Brain microvascular endothelial cell (primary cell): Measurements from ENCODE around the gene APBA2.
A peak's percentile ranks its signal among the peaks of the same experiment; 100 is the strongest.
"Not testable (repeated sequence)": the region's sequence is repeated elsewhere in the genome, so short reads cannot be mapped to it uniquely, and the experiment has no call there.

ENCODE experiments used
- DNase-seq: peaks from one replicate; pipeline ENCODE4 v3.0.0-alpha.2; 2020
- H3K27ac ChIP-seq: fragments of 250-450 bp; sonication (Bioruptor Pico); 2 replicates; pipeline ENCODE4 v1.5.1; 2020; ENCODE audit warnings: mild to moderate bottlenecking, moderate library complexity
- H3K27me3 ChIP-seq: fragments of 250-450 bp; sonication (Bioruptor Pico); replicated peaks from 2 replicates; pipeline ENCODE4 v1.5.1; 2020; ENCODE audit warnings: mild to moderate bottlenecking
- H3K36me3 ChIP-seq: fragments of 250-450 bp; sonication (Bioruptor Pico); replicated peaks from 2 replicates; pipeline ENCODE4 v1.5.1; 2020; ENCODE audit warnings: mild to moderate bottlenecking
- H3K4me3 ChIP-seq: 2 replicates; pipeline ENCODE4 v1.5.1; 2011; ENCODE audit warnings: low read depth, mild to moderate bottlenecking, control low read depth, low read length, moderate library complexity
- in situ Hi-C: cut with HindIII; loops from 2 replicates; pipeline ENCODE4 v1.10.0; 2017; ENCODE audit warnings: low sequenced_read_pairs, low pct_ligation_motif_present
- TF ChIP-seq, protein P1 (sequence below): IDR thresholded peaks from 2 replicates; pipeline ENCODE4 v1.5.1; 2011; ENCODE audit warnings: low read depth, mild to moderate bottlenecking, moderate library complexity, low read length, control low read depth, inconsistent platforms; ENCODE audit errors: missing control alignments

The APBA2 gene

DNA sequence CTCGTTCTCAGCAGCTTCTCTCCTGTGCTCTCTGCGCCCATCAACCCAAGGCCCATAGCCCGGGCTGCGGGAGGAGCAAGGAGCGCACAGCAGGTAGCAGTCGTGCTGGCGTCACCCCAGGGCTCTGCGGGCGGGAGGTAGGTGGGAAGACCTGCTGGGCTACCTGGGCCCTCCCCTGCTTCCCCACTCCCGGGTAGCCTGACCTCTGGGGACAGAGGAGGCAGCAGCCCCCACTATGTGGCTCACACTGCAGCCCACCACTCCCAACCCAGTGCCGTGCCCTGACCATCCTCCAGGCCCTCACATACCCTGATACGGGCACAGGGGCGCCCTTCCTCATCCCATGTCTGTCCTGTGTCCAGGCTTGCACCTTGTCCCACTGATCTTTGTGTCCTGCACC, 212.9 kb downstream of the APBA2 start:
- DNase-seq: no peak
- Histone ChIP-seq H3K27ac (no peak overlapping the region), H3K36me3 (no peaks in the 10 kb centered on the region), H3K27me3 (no peaks in the 10 kb centered on the region), H3K4me3 (no peak overlapping the region)
- in situ Hi-C loops: no loop called here
- TF ChIP-seq, protein P1, sequence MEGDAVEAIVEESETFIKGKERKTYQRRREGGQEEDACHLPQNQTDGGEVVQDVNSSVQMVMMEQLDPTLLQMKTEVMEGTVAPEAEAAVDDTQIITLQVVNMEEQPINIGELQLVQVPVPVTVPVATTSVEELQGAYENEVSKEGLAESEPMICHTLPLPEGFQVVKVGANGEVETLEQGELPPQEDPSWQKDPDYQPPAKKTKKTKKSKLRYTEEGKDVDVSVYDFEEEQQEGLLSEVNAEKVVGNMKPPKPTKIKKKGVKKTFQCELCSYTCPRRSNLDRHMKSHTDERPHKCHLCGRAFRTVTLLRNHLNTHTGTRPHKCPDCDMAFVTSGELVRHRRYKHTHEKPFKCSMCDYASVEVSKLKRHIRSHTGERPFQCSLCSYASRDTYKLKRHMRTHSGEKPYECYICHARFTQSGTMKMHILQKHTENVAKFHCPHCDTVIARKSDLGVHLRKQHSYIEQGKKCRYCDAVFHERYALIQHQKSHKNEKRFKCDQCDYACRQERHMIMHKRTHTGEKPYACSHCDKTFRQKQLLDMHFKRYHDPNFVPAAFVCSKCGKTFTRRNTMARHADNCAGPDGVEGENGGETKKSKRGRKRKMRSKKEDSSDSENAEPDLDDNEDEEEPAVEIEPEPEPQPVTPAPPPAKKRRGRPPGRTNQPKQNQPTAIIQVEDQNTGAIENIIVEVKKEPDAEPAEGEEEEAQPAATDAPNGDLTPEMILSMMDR: no peak

DNA sequence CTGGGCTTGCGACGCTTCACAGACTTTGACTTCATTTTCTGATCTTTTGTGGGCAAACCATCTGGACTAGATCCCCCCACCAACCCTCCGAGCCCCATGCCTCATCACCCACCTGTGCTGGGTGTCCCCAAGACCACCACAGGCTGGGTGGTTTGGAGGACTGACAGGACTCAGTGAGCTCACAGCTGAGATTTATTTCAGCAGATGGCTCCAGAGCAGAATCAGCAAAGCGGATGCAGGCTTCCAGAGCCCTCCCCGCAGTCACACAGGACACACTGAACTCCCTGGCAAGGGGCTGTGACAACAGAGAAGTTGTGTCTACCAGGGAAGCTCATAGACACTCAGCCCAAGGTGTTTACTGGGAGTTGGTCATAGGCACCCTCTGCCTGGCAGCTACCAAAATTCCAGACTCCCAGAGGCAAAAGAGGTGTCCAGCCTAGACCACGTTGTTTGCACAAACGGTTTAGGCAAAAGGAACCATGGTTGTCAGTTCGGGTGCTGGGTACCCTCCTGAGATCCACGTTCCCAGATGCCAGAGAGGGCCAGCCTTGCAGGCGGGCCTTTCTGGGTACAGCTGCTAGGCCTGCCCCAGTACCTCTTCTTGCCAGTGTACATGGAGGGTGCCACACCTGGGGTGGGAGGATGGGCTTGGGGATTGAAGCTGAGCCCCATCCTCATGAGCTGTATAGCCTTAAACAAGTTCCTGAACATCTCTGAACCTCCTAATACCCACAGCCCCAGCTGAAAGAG, 213.5 kb downstream of the APBA2 start:
- TF ChIP-seq, protein P1: no peak
- no peak overlapping the region for H3K27ac ChIP-seq
- no peak for DNase-seq
- H3K36me3 ChIP-seq: no peaks in the 10 kb centered on the region
- no peaks in the 10 kb centered on the region for H3K27me3 ChIP-seq
- no peak overlapping the region for H3K4me3 ChIP-seq
- in situ Hi-C loops: no loop called here

DNA sequence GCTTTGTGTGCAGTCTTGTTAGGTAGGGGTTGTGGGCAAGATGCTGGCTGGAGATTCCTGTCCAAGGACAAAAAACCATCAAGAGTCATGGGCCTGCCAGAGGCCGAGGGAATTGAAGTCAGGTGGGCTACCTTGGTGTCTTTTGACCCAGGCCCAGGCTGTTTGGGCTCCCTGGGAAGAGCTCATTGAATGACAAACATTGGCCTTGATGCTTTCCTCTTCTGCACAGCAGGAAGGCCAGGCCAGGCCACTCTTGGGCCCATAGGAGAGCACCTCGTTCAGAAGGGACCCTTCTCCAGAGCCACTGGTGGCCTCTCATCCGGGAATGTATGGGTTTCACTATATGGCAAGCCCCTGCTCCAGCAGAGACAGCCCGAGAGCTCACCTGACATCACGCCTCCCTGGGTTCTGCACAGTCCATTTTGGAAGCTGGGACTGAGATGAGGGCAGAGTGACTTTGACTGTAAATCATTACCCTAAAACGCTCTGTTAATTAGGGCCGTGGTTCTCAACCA, 214.8 kb downstream of the APBA2 start:
- H3K36me3 ChIP-seq: no peaks in the 10 kb centered on the region
- in situ Hi-C loops: no loop called here

DNA sequence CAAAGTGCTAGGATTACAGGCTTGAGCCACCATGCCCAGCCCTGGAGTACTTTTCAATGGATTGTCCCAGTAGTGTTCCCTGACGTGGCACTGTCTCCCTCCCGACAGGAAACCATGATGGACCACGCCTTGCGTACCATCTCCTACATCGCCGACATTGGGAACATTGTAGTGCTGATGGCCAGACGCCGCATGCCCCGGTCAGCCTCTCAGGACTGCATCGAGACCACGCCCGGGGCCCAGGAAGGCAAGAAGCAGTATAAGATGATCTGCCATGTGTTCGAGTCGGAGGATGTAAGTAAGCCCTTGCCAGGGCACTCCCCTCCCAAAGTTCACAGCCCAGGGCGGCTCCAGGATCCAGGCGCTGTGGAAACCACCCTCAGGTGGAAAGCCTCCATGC, 215.7 kb downstream of the APBA2 start:
- H3K4me3 ChIP-seq: no peak overlapping the region
- H3K27ac ChIP-seq: no peak overlapping the region
- no peaks in the 10 kb centered on the region for H3K27me3 ChIP-seq
- in situ Hi-C loops: no loop called here
- H3K36me3 ChIP-seq: no peaks in the 10 kb centered on the region
- TF ChIP-seq, protein P1: no peak
- no peak for DNase-seq

More for the DNA sequence above, 214.8 kb downstream of the APBA2 start:
- no peak overlapping the region for H3K27ac ChIP-seq
- no peak overlapping the region for H3K4me3 ChIP-seq
- no peaks in the 10 kb centered on the region for H3K27me3 ChIP-seq
- DNase-seq: no peak
- TF ChIP-seq, protein P1: no peak

DNA sequence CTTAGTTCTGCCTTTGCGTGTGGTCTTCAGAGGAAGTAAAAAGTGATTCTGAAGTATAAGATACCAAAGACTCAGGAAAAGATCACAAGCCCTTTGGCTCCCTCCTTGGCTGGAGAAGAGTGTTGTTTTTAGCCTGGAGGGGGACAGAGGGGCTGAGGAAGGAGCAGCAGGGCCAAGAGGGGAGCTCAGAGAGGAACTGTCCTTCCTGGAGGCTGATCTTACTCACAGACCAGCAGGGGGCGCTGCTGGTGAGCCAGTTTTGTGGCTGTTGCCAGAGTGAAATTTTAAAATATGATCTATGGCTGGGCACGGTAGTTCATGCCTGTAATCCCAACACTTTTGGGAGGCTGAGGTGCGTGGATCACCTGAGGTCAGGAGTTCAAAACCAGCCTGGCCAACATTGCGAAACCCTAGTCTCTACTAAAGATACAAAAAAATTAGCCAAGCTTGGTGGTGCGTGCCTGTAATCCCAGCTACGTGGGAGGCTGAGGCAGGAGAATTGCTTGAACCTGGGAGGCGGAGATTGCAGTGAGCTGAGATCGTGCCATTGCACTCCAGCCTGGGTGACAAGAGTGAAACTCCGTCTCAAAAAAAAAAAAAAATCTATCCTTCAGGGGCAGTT, 216.5 kb downstream of the APBA2 start:
- H3K27ac ChIP-seq, H3K4me3 ChIP-seq, H3K36me3 ChIP-seq, in situ Hi-C loops, H3K27me3 ChIP-seq: not testable (repeated sequence)
- peak; percentile 41 for DNase-seq
- TF ChIP-seq, protein P1: peak; percentile 88
